Duodenal mucosa (tissue), 2 donors: ENCODE results near the gene SLC1A4.
"Not testable (repeated sequence)": the region's sequence is repeated elsewhere in the genome, so short reads cannot be mapped to it uniquely, and the experiment has no call there.

Experiments
- H3K27ac ChIP-seq: one replicate; pipeline ENCODE4 v1.7.0; 2013; ENCODE audit warnings: low read depth, low read length
- H3K27me3 ChIP-seq, 2 donors: one replicate each; pipeline ENCODE4 v1.7.0; 2013; ENCODE audit warnings: low read length in 2 of 2, control low read depth in 1 of 2; ENCODE audit not compliant: insufficient read depth in 2 of 2, control insufficient read depth in 1 of 2
- H3K36me3 ChIP-seq, 2 donors: one replicate each; pipeline ENCODE4 v1.7.0; 2013; ENCODE audit warnings: low read length in 2 of 2, control low read depth in 1 of 2; ENCODE audit not compliant: insufficient read depth in 2 of 2, control insufficient read depth in 1 of 2
- H3K4me1 ChIP-seq, 2 donors: one replicate each; pipeline ENCODE4 v1.7.0; 2013; ENCODE audit warnings: low read length in 2 of 2, control low read depth in 1 of 2; ENCODE audit not compliant: insufficient read depth in 2 of 2, control insufficient read depth in 1 of 2
- H3K4me3 ChIP-seq, 2 donors: one replicate each; pipeline ENCODE4 v1.7.0; 2013; ENCODE audit warnings: low read length in 2 of 2, low read depth in 1 of 2
- H3K9ac ChIP-seq, 2 donors: one replicate each; pipeline ENCODE4 v1.7.0; 2013; ENCODE audit warnings: low read length in 2 of 2, low read depth in 1 of 2
- H3K9me3 ChIP-seq, 2 donors: one replicate each; pipeline ENCODE4 v1.7.0; 2013; ENCODE audit warnings: low read length in 2 of 2, control low read depth in 1 of 2; ENCODE audit not compliant: control insufficient read depth in 1 of 2

Gene SLC1A4

GRCh38 chr2:65004232-65004631, 15.0 kb downstream of the SLC1A4 start:
- not testable (repeated sequence) for H3K27ac ChIP-seq, H3K4me1 ChIP-seq, H3K4me3 ChIP-seq, H3K9ac ChIP-seq, H3K27me3 ChIP-seq, H3K9me3 ChIP-seq, H3K36me3 ChIP-seq

GRCh38 chr2:65013776-65014175, 24.6 kb downstream of the SLC1A4 start:
- Histone ChIP-seq H3K27me3 (no peaks in the 10 kb centered on the region), H3K36me3 (peaks cover 29 to 37% of the 10 kb centered on the region in 2 donors), H3K9ac (no peak overlapping the region), H3K4me1 (peaks cover 0 to 7% of the 10 kb centered on the region in 2 donors), H3K27ac (no peak overlapping the region), H3K4me3 (no peak overlapping the region), H3K9me3 (no peaks in the 10 kb centered on the region)

GRCh38 chr2:65015731-65016130, 26.5 kb downstream of the SLC1A4 start:
- no peak overlapping the region for H3K4me3 ChIP-seq
- no peaks in the 10 kb centered on the region for H3K9me3 ChIP-seq
- H3K36me3 ChIP-seq: peaks cover 25 to 48% of the 10 kb centered on the region in 2 donors
- no peaks in the 10 kb centered on the region for H3K27me3 ChIP-seq
- H3K4me1 ChIP-seq: peaks cover 0 to 7% of the 10 kb centered on the region in 2 donors
- H3K9ac ChIP-seq: no peak overlapping the region
- H3K27ac ChIP-seq: no peak overlapping the region

GRCh38 chr2:65016789-65017188, 27.6 kb downstream of the SLC1A4 start:
- no peak overlapping the region for H3K27ac ChIP-seq

GRCh38 chr2:65017335-65017734, 28.1 kb downstream of the SLC1A4 start:
- Histone ChIP-seq H3K9me3 (no peaks in the 10 kb centered on the region), H3K9ac (no peak overlapping the region), H3K36me3 (peaks cover 33 to 59% of the 10 kb centered on the region in 2 donors), H3K4me1 (peaks cover 0 to 7% of the 10 kb centered on the region in 2 donors), H3K27ac (no peak overlapping the region), H3K27me3 (no peaks in the 10 kb centered on the region), H3K4me3 (no peak overlapping the region)

More at GRCh38 chr2:65016789-65017188, 27.6 kb downstream of the SLC1A4 start:
- no peak overlapping the region for H3K4me3 ChIP-seq
- H3K36me3 ChIP-seq: peaks cover 31 to 54% of the 10 kb centered on the region in 2 donors
- H3K27me3 ChIP-seq: no peaks in the 10 kb centered on the region
- H3K9ac ChIP-seq: no peak overlapping the region
- no peaks in the 10 kb centered on the region for H3K9me3 ChIP-seq
- H3K4me1 ChIP-seq: peaks cover 0 to 7% of the 10 kb centered on the region in 2 donors

GRCh38 chr2:65018141-65018582, 29.0 kb downstream of the SLC1A4 start:
- peaks cover 33 to 65% of the 10 kb centered on the region in 2 donors for H3K36me3 ChIP-seq

GRCh38 chr2:65019010-65019409, 29.8 kb downstream of the SLC1A4 start:
- Histone ChIP-seq H3K36me3 (peaks cover 33 to 62% of the 10 kb centered on the region in 2 donors), H3K9ac (no peak overlapping the region), H3K4me1 (peaks cover 0 to 7% of the 10 kb centered on the region in 2 donors), H3K27ac (no peak overlapping the region), H3K27me3 (no peaks in the 10 kb centered on the region), H3K9me3 (no peaks in the 10 kb centered on the region), H3K4me3 (no peak overlapping the region)

More at GRCh38 chr2:65018141-65018582, 29.0 kb downstream of the SLC1A4 start:
- no peak overlapping the region for H3K9ac ChIP-seq
- peaks cover 0 to 7% of the 10 kb centered on the region in 2 donors for H3K4me1 ChIP-seq
- no peaks in the 10 kb centered on the region for H3K27me3 ChIP-seq
- H3K27ac ChIP-seq: no peak overlapping the region
- no peaks in the 10 kb centered on the region for H3K9me3 ChIP-seq
- no peak overlapping the region for H3K4me3 ChIP-seq

- Histone ChIP-seq H3K4me3 (no peak overlapping the region), H3K36me3 (peaks cover 28 to 60% of the 10 kb centered on the region in 2 donors), H3K4me1 (peaks cover 0 to 7% of the 10 kb centered on the region in 2 donors), H3K27ac (no peak overlapping the region), H3K9ac (no peak overlapping the region), H3K9me3 (no peaks in the 10 kb centered on the region), H3K27me3 (no peaks in the 10 kb centered on the region)
Observed at GRCh38 chr2:65019675-65020195, 30.5 kb downstream of the SLC1A4 start.

GRCh38 chr2:65020251-65020650, 31.1 kb downstream of the SLC1A4 start:
- H3K4me3 ChIP-seq, H3K27me3 ChIP-seq, H3K4me1 ChIP-seq, H3K9ac ChIP-seq, H3K9me3 ChIP-seq, H3K27ac ChIP-seq: not testable (repeated sequence)
- H3K36me3 ChIP-seq: peaks cover 25 to 60% of the 10 kb centered on the region in 2 donors

- no peak overlapping the region for H3K27ac ChIP-seq
- no peak overlapping the region for H3K4me3 ChIP-seq
- no peaks in the 10 kb centered on the region for H3K9me3 ChIP-seq
- H3K27me3 ChIP-seq: no peaks in the 10 kb centered on the region
- H3K9ac ChIP-seq: no peak overlapping the region
- peaks cover 25 to 60% of the 10 kb centered on the region in 2 donors for H3K36me3 ChIP-seq
- H3K4me1 ChIP-seq: peaks cover 0 to 6% of the 10 kb centered on the region in 2 donors
Observed at GRCh38 chr2:65020943-65021528, 31.8 kb downstream of the SLC1A4 start.
